WI38 (cell line): ENCODE results near the gene SMIM15.

Source experiments
- H3K4me3 ChIP-seq: 2 replicates; pipeline ENCODE4 v1.5.1; 2011; ENCODE audit warnings: low read depth, mild to moderate bottlenecking, control low read depth, low read length
- CTCF ChIP-seq: IDR thresholded peaks from 2 replicates; pipeline ENCODE4 v1.5.1; 2012; ENCODE audit warnings: low read depth, mild to moderate bottlenecking, control low read depth, low read length

SMIM15 gene

GRCh38 chr5:61141801-61142200 lies 20.5 kb downstream of the SMIM15 start:
- H3K4me3 ChIP-seq, result no peak overlapping the region
- no peak for TF ChIP-seq CTCF

GRCh38 chr5:61139931-61140330 lies 22.3 kb downstream of the SMIM15 start:
- TF ChIP-seq CTCF, result no peak

GRCh38 chr5:61139094-61139873 lies 23.0 kb downstream of the SMIM15 start:
- peak; percentile 26 for TF ChIP-seq CTCF
- no peak overlapping the region for H3K4me3 ChIP-seq

More at GRCh38 chr5:61139931-61140330, 22.3 kb downstream of the SMIM15 start:
- H3K4me3 ChIP-seq, result no peak overlapping the region

GRCh38 chr5:61137835-61138234 lies 24.4 kb downstream of the SMIM15 start:
- no peak for TF ChIP-seq CTCF
- H3K4me3 ChIP-seq, result no peak overlapping the region

- no peak overlapping the region for H3K4me3 ChIP-seq
- TF ChIP-seq CTCF, result no peak
Observed at GRCh38 chr5:61132559-61132958, 29.7 kb downstream of the SMIM15 start.

- no peak overlapping the region for H3K4me3 ChIP-seq
- TF ChIP-seq CTCF, result no peak
Observed at GRCh38 chr5:61130289-61130688, 32.0 kb downstream of the SMIM15 start.

- TF ChIP-seq CTCF, result no peak
- H3K4me3 ChIP-seq, result no peak overlapping the region
Observed at GRCh38 chr5:61123145-61123544, 39.1 kb downstream of the SMIM15 start.
